ENCODE results near the gene ITPKC.
"Not testable (repeated sequence)": the region's sequence is repeated elsewhere in the genome, so short reads cannot be mapped to it uniquely, and the experiment has no call there.

ITPKC gene

GRCh38 chr19:40778706-40779284, 61.9 kb downstream of the ITPKC start:
- TF ChIP-seq, protein P1, sequence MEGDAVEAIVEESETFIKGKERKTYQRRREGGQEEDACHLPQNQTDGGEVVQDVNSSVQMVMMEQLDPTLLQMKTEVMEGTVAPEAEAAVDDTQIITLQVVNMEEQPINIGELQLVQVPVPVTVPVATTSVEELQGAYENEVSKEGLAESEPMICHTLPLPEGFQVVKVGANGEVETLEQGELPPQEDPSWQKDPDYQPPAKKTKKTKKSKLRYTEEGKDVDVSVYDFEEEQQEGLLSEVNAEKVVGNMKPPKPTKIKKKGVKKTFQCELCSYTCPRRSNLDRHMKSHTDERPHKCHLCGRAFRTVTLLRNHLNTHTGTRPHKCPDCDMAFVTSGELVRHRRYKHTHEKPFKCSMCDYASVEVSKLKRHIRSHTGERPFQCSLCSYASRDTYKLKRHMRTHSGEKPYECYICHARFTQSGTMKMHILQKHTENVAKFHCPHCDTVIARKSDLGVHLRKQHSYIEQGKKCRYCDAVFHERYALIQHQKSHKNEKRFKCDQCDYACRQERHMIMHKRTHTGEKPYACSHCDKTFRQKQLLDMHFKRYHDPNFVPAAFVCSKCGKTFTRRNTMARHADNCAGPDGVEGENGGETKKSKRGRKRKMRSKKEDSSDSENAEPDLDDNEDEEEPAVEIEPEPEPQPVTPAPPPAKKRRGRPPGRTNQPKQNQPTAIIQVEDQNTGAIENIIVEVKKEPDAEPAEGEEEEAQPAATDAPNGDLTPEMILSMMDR (IDR thresholded peaks at IDR 0.05; ENCODE audit: borderline replicate concordance, control extremely low read depth, extremely low read depth, insufficient read depth, missing control alignments), result no peak
- in situ Hi-C loops (cut with MboI; ENCODE audit: low sequenced_read_pairs, unreplicated experiment), result no loop called here

DNA sequence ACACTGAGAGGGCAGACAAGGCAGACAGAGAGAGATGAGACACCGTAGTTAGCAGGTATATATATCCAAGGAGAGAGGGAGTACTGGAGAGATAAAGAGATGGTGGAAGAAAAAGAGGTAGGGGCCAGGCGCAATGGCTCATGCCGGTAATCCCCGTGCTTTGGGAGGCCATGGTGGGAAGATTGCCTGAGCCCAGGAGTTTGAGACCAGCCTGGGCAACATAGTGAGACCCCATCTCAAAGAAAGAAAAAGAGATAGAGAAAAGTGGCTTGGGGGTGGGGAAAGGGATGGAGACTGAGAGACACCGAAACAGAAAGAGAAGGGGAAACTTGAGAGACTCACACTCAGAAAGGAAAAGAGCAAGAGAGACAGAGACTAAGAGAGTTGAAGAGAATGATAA, 63.7 kb downstream of the ITPKC start:
- DNase-seq (ENCODE audit: low spot score), result no peak
- TF ChIP-seq, protein P1 (IDR thresholded peaks at IDR 0.05; ENCODE audit: borderline replicate concordance, control extremely low read depth, extremely low read depth, insufficient read depth, missing control alignments), result no peak
- in situ Hi-C loops (cut with MboI; ENCODE audit: low sequenced_read_pairs, unreplicated experiment), result no loop called here

More at GRCh38 chr19:40778706-40779284, 61.9 kb downstream of the ITPKC start:
- no peak for DNase-seq (ENCODE audit: low spot score)

DNA sequence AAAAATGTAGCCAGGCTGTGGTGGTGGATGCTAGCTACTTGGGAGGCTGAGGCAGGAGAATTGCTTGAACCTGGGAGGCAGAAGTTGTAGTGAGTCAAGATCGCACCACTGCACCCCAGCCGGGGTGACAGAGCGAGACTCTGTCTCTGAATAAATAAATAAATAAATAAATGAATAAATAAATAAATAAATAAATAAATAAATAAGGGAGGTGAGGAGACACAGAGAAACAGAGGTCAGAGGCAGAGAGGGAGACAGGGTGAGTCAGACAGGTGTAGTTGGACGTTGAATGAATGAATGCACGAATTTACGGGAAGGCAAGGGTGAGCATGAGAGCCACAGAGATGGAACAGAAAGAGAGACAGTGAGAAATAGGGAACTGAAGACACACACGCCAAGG, 64.2 kb downstream of the ITPKC start:
- in situ Hi-C loops (cut with MboI; ENCODE audit: low sequenced_read_pairs, unreplicated experiment), result no loop called here
- no peak for DNase-seq (ENCODE audit: low spot score)
- TF ChIP-seq, protein P1 (IDR thresholded peaks at IDR 0.05; ENCODE audit: borderline replicate concordance, control extremely low read depth, extremely low read depth, insufficient read depth, missing control alignments), result no peak

DNA sequence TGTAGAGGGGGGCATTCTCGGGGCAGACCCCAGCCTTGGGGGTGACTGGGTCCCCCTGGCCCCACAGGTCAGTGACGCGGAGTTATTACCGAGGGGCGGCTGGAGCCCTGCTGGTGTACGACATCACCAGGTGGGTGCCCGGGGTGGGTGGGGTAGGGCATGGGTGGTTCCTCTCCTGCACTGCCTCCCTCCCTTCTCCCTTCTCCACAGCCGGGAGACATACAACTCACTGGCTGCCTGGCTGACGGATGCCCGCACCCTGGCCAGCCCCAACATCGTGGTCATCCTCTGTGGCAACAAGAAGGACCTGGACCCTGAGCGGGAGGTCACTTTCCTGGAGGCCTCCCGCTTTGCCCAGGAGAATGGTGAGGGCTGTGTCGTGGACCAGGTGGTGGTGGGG, 66.8 kb downstream of the ITPKC start:
- no peak for DNase-seq (ENCODE audit: low spot score)
- in situ Hi-C loops (cut with MboI; ENCODE audit: low sequenced_read_pairs, unreplicated experiment), result no loop called here
- TF ChIP-seq, protein P1 (IDR thresholded peaks at IDR 0.05; ENCODE audit: borderline replicate concordance, control extremely low read depth, extremely low read depth, insufficient read depth, missing control alignments), result no peak

DNA sequence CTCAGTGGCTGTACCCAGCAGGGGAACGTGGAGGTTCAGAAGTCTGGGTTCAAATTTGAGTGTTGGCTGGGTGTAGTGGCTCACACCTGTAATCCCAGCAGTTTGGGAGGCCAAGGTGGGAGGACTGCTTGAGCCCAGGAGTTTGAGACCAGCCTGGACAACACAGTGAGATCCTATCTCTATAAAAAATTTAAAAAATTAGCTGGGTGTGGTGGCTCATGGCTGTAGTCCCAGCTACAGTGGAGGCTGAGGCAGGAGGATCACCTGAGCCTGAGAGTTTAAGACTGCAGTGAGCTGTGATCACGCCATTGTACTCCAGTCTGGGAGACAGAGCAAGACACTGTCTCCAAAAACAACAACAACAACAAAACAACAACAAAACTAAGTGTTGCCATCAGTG, 67.2 kb downstream of the ITPKC start:
- DNase-seq (ENCODE audit: low spot score); in situ Hi-C loops (cut with MboI; ENCODE audit: low sequenced_read_pairs, unreplicated experiment): not testable (repeated sequence)

GRCh38 chr19:40785526-40785925, 68.6 kb downstream of the ITPKC start:
- in situ Hi-C loops (cut with MboI; ENCODE audit: low sequenced_read_pairs, unreplicated experiment), result no loop called here
- DNase-seq (ENCODE audit: low spot score), result no peak
- TF ChIP-seq, protein P1 (IDR thresholded peaks at IDR 0.05; ENCODE audit: borderline replicate concordance, control extremely low read depth, extremely low read depth, insufficient read depth, missing control alignments), result no peak

GRCh38 chr19:40786060-40787037, 69.4 kb downstream of the ITPKC start:
- in situ Hi-C loops (cut with MboI; ENCODE audit: low sequenced_read_pairs, unreplicated experiment), result no loop called here
- DNase-seq (ENCODE audit: low spot score), result no peak
- TF ChIP-seq, protein P1 (IDR thresholded peaks at IDR 0.05; ENCODE audit: borderline replicate concordance, control extremely low read depth, extremely low read depth, insufficient read depth, missing control alignments), result no peak
